ENCODE measurements around the gene INCA1.

Gene INCA1

GRCh38 chr17:4948166-4948930 is 49.0 kb downstream of the INCA1 start, which contains the start of gene PFN1:
Gene PFN1, minus strand, starts transcription at chr17:4948530. Its CDS starts 136 bp downstream, at chr17:4948394.
- TF ChIP-seq CTCF (IDR thresholded peaks at IDR 0.05; ENCODE audit: low read depth, low read length), result no peak
- peak within 1 kb of the TSS; percentile 93 for H3K4me3 ChIP-seq (ENCODE audit: low read depth, low read length)

- H3K4me3 ChIP-seq (ENCODE audit: low read depth, low read length), result peak overlapping the region; percentile 93
- TF ChIP-seq CTCF (IDR thresholded peaks at IDR 0.05; ENCODE audit: low read depth, low read length), result no peak
These were observed 49.7 kb downstream of the INCA1 start for GRCh38 chr17:4947411-4948165.

- TF ChIP-seq CTCF (IDR thresholded peaks at IDR 0.05; ENCODE audit: low read depth, low read length), result no peak
These were observed 50.3 kb downstream of the INCA1 start for GRCh38 chr17:4947010-4947410.

GRCh38 chr17:4946312-4946976 is 50.9 kb downstream of the INCA1 start:
- H3K4me3 ChIP-seq (ENCODE audit: low read depth, low read length), result peak overlapping the region; percentile 93
- TF ChIP-seq CTCF (IDR thresholded peaks at IDR 0.05; ENCODE audit: low read depth, low read length), result no peak

More at GRCh38 chr17:4947010-4947410, 50.3 kb downstream of the INCA1 start:
- H3K4me3 ChIP-seq (ENCODE audit: low read depth, low read length), result peak overlapping the region; percentile 93

GRCh38 chr17:4945944-4946280 is 51.4 kb downstream of the INCA1 start:
- no peak for TF ChIP-seq CTCF (IDR thresholded peaks at IDR 0.05; ENCODE audit: low read depth, low read length)
- H3K4me3 ChIP-seq (ENCODE audit: low read depth, low read length), result peak overlapping the region; percentile 93

GRCh38 chr17:4945176-4945943 is 52.0 kb downstream of the INCA1 start:
- H3K4me3 ChIP-seq (ENCODE audit: low read depth, low read length), result peak overlapping the region; percentile 93
- TF ChIP-seq CTCF (IDR thresholded peaks at IDR 0.05; ENCODE audit: low read depth, low read length), result no peak

Data from WI38 (cell line).